GM10266 (cell line): ENCODE measurements around the gene NAT8L.

Source experiments
- DNase-seq: peaks from one replicate; pipeline ENCODE4 v3.0.0; 2012; ENCODE audit errors: extremely low spot score
- CTCF ChIP-seq: IDR thresholded peaks from 2 replicates; pipeline ENCODE4 v1.5.1; 2012; ENCODE audit warnings: mild to moderate bottlenecking, low read depth; ENCODE audit not compliant: control insufficient read depth, insufficient read depth; ENCODE audit errors: missing control alignments

Gene NAT8L

DNA sequence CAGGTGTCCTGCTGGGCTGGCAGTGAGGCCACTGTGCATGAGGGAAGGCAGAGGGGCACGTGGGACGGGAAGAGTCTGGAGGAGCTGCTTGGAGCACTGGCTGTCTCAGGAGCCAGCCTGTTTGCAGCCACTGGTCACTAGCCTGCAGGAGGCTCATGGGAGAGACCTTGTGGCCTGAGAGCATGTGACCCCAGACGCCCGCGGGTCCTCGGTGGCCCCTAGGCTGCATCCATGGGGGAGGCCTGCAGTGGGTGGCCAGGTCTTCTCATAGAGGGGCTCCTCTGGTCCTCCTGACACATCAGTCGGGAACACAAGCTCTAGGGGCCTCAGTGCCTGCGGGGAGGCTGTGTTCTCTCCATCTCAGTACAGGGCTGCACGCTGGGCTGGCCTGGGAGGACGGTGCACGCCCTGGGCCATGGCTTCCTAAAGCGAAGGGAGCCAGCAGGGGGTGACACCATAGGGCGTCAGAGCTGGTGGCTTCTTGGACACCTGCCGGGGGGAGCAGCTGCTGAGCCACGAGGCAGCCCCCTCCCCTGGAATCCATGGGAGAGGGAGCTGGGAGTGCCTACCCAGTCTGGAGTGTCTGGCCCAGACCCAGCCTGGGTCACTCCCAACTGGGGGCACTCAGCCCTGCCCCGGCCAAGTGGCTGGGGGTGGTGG is 12.3 kb downstream of the NAT8L start:
- DNase-seq = no peak

DNA sequence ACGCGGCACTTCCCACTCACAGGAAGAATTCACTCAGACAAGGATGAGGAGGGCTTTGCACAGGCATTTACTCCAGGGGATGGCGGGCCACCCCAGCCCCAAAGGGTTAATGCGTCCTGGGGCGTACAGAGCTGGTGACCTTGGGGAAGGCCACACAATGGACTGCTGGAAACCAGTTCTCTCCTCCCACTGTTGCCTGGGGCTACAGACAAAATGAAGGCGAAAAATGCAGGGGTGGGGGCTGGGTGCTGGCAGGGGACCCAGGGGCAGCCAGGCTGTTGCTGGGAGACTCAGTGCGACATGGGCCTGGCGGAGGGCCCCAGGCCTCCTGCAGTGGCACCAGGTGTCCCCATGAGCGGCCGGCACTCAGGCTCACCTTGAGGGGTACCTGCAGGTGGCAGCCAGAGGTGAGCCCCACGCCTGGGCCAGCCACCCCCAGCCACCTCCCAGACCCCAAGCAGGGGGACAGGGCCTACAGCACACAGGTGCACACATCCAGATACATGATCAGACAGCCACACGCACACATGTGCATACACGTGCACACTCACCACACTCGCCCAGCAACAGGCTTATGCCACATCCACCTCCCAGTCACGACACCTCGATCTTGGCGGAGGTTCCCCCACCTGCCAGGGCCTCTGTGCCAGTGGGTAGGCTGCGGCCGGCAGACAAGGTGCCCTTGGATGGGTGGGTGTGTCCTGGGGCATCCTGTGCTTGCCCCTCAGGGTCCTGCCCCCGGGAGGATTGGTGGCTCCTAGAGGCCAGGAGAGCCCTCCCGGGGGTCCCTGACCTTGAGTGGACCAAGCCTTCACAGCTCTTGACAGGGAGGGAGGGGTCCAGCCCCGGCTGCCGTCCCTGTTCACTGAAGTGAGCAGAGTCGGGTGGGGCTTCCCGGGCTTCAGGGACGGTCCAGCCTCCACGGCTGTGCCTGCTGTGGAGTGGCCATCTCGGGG is 13.1 kb downstream of the NAT8L start:
- DNase-seq = no peak
- TF ChIP-seq CTCF = no peak

More for the DNA sequence above, 12.3 kb downstream of the NAT8L start:
- TF ChIP-seq CTCF = no peak

- no peak for DNase-seq
Observed at GRCh38 chr4:2072971-2073807, 14.1 kb downstream of the NAT8L start.

DNA sequence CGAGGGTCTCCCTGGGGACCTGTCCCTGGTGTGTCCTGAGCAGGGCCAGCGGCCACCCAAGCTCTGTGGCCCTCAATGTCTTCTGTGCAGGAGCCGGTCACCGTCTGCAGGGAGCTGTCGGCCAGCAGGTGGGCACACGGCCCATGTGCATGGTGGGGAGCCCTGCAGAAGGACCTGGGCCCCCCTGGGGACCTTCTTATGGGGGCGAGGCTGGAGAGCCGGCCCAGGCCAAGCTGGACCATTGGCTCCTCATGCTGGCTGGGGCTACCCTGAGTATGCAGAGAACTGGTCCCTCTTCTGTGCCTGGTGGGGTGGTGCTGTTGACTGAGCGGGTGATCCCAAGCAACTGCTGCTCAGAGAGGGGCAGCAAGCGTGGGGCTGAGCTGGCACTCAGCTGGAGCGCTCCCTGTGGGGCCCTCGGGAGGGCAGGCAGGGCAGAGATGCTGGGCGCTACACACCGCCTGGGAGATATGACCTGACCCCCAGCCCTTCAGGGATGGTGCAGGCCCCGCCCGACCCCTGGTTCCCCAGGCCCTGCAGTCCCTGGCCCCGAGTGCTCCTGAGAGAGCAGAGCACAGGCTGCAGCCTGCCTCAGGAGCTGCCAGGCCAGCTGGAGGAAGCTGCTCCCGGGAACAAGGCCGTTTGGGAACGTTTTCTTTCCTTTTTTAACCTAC is 14.8 kb downstream of the NAT8L start:
- DNase-seq = no peak
- TF ChIP-seq CTCF = no peak

More at GRCh38 chr4:2072971-2073807, 14.1 kb downstream of the NAT8L start:
- TF ChIP-seq CTCF = no peak

- TF ChIP-seq CTCF = no peak
- DNase-seq = no peak
Observed at GRCh38 chr4:2074588-2074987, 15.5 kb downstream of the NAT8L start.

- TF ChIP-seq CTCF = no peak
- no peak for DNase-seq
Observed at GRCh38 chr4:2075171-2075986, 16.3 kb downstream of the NAT8L start.
